ENCODE measurements around the gene TBK1.

DNA sequence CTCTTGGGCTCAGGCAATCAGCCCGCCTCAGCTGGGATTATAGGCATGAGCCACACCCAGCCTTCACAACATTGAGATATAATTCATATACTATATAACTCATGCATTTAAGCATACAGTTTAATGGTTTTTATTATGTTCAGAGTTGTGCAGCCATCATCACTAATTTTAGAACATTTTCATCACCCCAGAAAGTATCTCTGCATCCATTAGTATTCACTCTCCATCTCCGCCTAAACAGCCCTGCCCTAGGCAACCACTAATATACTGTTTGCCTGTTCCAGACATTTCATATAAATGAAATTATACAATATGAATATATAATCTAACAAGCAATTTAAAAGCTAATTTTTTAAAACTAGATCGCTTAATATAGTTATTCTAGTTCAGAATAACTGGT lies 34.7 kb downstream of the TBK1 start:
- TF ChIP-seq CEBPB (IDR thresholded peaks at IDR 0.05; ENCODE audit: low read depth, low read length) (no peak), RFX5 (IDR thresholded peaks at IDR 0.05; ENCODE audit: low read depth, low read length) (no peak), POLR2A (IDR thresholded peaks at IDR 0.05; ENCODE audit: low read depth, low read length) (no peak), MAFK (IDR thresholded peaks at IDR 0.05; ENCODE audit: low read depth, low read length) (no peak), NFE2L2 (IDR thresholded peaks at IDR 0.05; ENCODE audit: low read depth, low read length) (no peak), FOS (IDR thresholded peaks at IDR 0.05; ENCODE audit: low read depth, low read length) (no peak)
- TF ChIP-seq, protein P1, sequence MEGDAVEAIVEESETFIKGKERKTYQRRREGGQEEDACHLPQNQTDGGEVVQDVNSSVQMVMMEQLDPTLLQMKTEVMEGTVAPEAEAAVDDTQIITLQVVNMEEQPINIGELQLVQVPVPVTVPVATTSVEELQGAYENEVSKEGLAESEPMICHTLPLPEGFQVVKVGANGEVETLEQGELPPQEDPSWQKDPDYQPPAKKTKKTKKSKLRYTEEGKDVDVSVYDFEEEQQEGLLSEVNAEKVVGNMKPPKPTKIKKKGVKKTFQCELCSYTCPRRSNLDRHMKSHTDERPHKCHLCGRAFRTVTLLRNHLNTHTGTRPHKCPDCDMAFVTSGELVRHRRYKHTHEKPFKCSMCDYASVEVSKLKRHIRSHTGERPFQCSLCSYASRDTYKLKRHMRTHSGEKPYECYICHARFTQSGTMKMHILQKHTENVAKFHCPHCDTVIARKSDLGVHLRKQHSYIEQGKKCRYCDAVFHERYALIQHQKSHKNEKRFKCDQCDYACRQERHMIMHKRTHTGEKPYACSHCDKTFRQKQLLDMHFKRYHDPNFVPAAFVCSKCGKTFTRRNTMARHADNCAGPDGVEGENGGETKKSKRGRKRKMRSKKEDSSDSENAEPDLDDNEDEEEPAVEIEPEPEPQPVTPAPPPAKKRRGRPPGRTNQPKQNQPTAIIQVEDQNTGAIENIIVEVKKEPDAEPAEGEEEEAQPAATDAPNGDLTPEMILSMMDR (conservative IDR thresholded peaks at IDR 0.05; ENCODE audit: low read depth, low read length) = no peak

Measured in IMR-90 (cell line).